ENCODE data around the gene LKAAEAR1. TPM values are rescaled to one million over a fixed set of nuclear protein-coding genes. Genes with fewer than 3 reads are reported as not detected.

LKAAEAR1 gene
- total and polyA plus RNA-seq, 2 of the 13 experiments (the other 11 are each of a cell fraction or from before 2014, with no cell fraction given), result not detected

GRCh38 chr20:64039293-64040160 is 44.7 kb downstream of the LKAAEAR1 start (continued):
- TF ChIP-seq, protein P1, sequence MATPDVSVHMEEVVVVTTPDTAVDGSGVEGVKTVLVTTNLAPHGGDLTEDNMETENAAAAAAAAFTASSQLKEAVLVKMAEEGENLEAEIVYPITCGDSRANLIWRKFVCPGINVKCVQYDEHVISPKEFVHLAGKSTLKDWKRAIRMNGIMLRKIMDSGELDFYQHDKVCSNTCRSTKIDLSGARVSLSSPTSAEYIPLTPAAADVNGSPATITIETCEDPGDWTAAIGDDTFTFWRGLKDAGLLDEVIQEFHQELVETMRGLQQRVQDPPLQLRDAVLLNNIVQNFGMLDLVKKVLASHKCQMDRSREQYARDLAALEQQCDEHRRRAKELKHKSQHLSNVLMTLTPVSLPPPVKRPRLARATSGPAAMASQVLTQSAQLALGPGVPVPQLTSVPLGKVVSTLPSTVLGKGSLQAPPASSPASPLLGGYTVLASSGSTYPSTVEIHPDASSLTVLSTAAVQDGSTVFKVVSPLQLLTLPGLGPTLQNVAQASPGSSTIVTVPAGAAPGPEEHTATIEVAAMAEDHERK (CRISPR knock-in tag; IDR thresholded peaks at IDR 0.05; ENCODE audit: low read depth), result no peak
- TF ChIP-seq ZNF552 (CRISPR knock-in tag; IDR thresholded peaks at IDR 0.05; ENCODE audit: borderline replicate concordance), result 0 out of 2 replicates have a peak, but pooled peaks have one; percentile 5
- TF ChIP-seq ARID3A (IDR thresholded peaks at IDR 0.05; ENCODE audit: low read depth, low read length), result no peak
- TF ChIP-seq ZNF362 (CRISPR knock-in tag; IDR thresholded peaks at IDR 0.05; ENCODE audit: borderline replicate concordance), result no peak
- TF ChIP-seq ZIK1 (CRISPR knock-in tag; IDR thresholded peaks at IDR 0.05; ENCODE audit: borderline replicate concordance, low read depth), result no peak
- TF ChIP-seq PAWR (CRISPR knock-in tag; IDR thresholded peaks at IDR 0.05; ENCODE audit: borderline replicate concordance), result no peak
- TF ChIP-seq NRL (CRISPR knock-in tag; IDR thresholded peaks at IDR 0.05; ENCODE audit: borderline replicate concordance), result peak; percentile 42; the same call in 1 of the 2 replicates
- no peak for TF ChIP-seq CENPT (CRISPR knock-in tag; IDR thresholded peaks at IDR 0.05; ENCODE audit: low read depth)
- TF ChIP-seq, protein P2, sequence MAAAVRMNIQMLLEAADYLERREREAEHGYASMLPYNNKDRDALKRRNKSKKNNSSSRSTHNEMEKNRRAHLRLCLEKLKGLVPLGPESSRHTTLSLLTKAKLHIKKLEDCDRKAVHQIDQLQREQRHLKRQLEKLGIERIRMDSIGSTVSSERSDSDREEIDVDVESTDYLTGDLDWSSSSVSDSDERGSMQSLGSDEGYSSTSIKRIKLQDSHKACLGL (CRISPR knock-in tag; IDR thresholded peaks at IDR 0.05), result no peak
- peak; percentile 38; the same call in 1 of the 2 replicates for TF ChIP-seq SMAD1 (CRISPR knock-in tag; IDR thresholded peaks at IDR 0.05; ENCODE audit: borderline replicate concordance, low read depth)
- TF ChIP-seq CREBL2 (CRISPR knock-in tag; IDR thresholded peaks at IDR 0.05; ENCODE audit: borderline replicate concordance), result no peak
- no peak; the same call in 1 of the 2 replicates for TF ChIP-seq ZNF768 (CRISPR knock-in tag; IDR thresholded peaks at IDR 0.05)
- TF ChIP-seq ZSCAN30 (CRISPR knock-in tag; IDR thresholded peaks at IDR 0.05), result no peak
- TF ChIP-seq ARHGAP35 (CRISPR knock-in tag; IDR thresholded peaks at IDR 0.05; ENCODE audit: borderline replicate concordance), result no peak
- no peak; the same call in 1 of the 2 replicates for TF ChIP-seq MIER3 (CRISPR knock-in tag; IDR thresholded peaks at IDR 0.05; ENCODE audit: borderline replicate concordance)
- TF ChIP-seq ZSCAN25 (CRISPR knock-in tag; IDR thresholded peaks at IDR 0.05), result no peak
- TF ChIP-seq BCL6 (CRISPR knock-in tag; IDR thresholded peaks at IDR 0.05), result no peak
- TF ChIP-seq ZNF160 (CRISPR knock-in tag; IDR thresholded peaks at IDR 0.05), result no peak
- TF ChIP-seq, protein P3, sequence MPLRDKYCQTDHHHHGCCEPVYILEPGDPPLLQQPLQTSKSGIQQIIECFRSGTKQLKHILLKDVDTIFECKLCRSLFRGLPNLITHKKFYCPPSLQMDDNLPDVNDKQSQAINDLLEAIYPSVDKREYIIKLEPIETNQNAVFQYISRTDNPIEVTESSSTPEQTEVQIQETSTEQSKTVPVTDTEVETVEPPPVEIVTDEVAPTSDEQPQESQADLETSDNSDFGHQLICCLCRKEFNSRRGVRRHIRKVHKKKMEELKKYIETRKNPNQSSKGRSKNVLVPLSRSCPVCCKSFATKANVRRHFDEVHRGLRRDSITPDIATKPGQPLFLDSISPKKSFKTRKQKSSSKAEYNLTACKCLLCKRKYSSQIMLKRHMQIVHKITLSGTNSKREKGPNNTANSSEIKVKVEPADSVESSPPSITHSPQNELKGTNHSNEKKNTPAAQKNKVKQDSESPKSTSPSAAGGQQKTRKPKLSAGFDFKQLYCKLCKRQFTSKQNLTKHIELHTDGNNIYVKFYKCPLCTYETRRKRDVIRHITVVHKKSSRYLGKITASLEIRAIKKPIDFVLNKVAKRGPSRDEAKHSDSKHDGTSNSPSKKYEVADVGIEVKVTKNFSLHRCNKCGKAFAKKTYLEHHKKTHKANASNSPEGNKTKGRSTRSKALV (CRISPR knock-in tag; IDR thresholded peaks at IDR 0.05), result no peak
- no peak for TF ChIP-seq ONECUT2 (CRISPR knock-in tag; IDR thresholded peaks at IDR 0.05)
- TF ChIP-seq ZNF33B (CRISPR knock-in tag; IDR thresholded peaks at IDR 0.05), result peak; percentile 45; the same call in 1 of the 2 replicates
- no peak for TF ChIP-seq ZNF777 (CRISPR knock-in tag; IDR thresholded peaks at IDR 0.05)

Data from HepG2 (cell line).